NCI-H510A (cell line): ENCODE measurements around the gene NLGN3.
"Not testable (repeated sequence)": the region's sequence is repeated elsewhere in the genome, so short reads cannot be mapped to it uniquely, and the experiment has no call there.

ENCODE experiments used
- DNase-seq: peaks from one replicate; lab custom pipeline; 2025; lab: John Stamatoyannopoulos, UW

Gene NLGN3

DNA sequence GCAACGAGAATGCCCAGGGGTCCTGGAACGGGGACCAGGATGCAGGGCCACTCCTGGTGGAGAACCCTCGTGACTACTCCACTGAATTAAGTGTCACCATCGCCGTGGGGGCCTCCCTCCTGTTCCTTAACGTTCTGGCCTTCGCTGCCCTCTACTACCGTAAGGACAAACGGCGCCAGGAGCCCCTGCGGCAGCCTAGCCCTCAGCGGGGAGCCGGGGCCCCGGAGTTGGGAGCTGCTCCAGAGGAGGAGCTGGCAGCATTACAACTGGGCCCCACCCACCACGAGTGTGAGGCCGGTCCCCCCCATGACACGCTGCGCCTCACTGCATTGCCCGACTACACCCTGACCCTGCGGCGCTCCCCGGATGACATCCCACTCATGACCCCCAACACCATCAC lies 24.9 kb downstream of the NLGN3 start:
- no peak for DNase-seq

DNA sequence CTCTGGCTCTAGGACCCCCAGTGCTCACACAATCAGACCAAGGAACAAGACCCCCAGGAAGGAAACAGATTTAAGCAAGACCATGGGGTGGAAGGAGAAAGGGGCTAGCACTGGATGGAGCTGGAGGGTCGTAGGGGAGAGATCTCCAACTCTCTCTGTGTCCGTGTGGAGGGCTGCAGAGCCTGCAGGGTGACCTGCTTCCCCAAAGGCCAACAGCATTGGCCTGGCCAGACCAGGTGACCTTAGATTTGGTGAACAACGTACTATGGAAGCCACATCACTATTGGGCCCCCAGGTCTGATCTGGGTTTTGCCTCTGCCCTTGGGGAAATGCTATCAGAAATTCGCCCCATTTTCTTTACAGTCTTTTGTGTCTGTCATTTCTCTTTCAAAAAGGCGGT lies 26.0 kb downstream of the NLGN3 start:
- DNase-seq: no peak

DNA sequence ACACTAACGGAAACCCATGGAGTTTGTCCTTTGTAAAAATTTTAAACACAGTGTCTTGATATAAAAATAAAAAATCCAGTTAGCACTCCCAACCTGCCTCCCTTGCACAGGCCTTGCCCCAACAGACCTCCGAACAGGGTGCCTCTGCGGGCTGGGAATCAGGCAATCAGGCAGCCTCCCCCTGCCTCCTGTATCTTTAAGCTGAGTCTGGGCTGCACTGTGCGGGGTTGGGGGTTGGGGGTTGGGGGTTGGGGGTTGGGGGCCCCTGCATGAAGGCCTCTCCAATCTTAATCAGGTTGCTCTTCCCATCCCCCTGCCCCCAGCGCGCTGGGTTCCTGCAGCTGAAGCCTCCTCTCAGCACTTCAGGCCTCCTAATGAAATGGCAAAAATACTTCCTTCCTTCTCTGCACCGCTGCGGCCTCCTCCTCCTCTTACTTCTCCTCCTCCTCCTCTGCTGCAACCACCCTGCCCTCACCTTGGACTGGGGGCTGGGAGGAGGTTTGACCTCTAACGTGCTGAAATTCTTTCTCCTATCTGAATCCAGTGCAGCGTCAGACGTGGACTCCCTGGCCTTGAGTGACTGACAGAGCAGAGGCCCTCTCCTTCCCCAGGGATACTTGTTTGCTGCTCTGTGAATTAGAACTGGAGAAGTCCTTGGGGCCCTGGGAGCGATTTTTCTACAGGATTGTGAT lies 26.6 kb downstream of the NLGN3 start:
- DNase-seq: no peak

DNA sequence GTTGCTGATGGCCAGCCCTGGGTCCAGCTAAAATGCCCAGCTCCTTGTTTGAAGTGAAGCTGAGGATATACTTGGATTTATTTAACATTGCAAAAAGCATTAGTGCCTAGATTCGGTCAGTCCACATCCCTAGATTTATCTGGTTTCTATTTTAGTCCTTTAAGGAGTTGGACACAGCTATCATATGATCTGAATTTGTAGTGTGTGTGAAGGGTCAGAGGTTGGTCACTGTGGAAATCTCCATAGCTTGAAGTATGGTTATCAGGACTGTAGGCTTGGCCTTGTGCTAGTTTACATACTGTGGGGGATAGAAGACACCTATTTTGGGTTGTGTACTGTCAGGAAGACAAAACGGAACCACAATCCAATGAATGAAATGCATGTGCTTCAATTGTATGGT lies 28.8 kb downstream of the NLGN3 start:
- DNase-seq: no peak

DNA sequence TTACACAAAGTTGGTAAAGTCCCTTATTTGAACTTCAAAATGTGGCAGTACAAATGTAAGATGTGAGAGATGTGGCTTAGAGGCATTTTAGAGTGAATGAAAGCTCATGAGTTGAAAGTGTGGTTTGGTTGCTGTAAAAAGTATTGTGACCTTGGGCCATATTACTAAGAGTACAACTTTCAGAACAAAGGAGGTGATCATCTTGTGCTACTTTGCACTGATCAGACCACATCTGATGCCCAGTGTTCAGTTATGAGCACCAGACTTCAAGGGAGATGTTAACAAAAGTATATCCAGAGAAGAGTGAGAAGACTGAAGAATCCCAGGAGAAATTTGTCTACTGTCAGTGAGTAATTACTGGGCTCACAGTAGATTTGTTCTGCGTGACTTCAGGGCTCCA lies 30.2 kb downstream of the NLGN3 start:
- no peak for DNase-seq

DNA sequence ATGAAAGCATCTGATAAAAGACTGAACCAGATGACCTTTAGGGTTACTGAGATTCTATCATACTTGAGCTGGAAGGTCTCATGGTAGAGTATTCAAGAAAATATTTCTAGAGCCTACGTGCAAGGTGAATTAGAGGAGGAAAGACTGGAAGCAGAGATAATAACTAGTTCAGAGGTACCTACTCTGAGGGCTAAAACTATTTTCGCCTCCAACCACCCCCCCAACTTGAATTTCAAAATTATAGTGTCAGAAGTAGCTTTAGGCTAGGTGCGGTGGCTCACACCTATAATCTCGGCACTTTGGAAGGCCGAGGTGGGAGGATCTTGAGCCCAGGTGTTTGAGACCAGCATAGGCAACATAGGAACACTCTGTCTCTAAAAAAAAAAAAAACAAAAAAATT lies 30.9 kb downstream of the NLGN3 start:
- no peak for DNase-seq

DNA sequence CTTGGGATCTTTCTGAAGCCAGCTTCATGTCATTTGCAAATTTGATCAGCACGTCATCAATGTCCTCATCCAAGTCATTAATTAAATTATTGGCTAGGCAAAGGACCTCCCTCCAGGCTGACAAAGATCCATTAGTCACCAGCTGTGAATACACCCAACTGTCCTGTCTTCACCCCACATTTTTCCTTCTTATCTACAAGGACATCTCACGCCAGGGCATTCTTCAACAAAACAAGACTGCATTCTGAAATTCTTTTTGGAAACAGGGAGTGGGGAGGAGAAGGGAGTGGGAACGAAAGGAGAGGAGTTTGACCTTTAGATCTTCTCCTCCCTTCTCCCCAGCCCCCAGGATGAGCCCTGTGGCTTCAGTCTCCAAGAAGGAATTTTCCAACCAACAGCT lies 32.7 kb downstream of the NLGN3 start:
- no peak for DNase-seq

DNA sequence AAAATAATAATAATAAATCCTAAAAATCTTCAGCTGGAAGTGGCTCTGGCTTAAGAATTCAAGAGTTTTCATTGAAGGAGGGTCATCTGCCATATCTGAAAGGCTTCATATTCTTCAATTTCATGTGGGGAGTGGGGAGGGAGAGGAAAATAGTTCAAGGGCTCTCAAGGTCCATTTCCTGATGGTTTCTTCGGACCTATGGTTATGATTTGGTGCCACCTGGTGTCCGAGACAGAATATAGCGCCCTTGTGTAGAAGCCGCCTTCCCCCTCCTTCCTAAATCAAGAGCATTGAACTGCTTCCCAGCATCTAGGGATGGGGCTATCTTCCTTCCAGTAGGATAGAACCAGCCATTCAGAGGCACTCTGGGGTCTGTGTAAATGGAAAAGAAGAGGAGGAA lies 34.3 kb downstream of the NLGN3 start:
- peak; percentile 20 for DNase-seq

DNA sequence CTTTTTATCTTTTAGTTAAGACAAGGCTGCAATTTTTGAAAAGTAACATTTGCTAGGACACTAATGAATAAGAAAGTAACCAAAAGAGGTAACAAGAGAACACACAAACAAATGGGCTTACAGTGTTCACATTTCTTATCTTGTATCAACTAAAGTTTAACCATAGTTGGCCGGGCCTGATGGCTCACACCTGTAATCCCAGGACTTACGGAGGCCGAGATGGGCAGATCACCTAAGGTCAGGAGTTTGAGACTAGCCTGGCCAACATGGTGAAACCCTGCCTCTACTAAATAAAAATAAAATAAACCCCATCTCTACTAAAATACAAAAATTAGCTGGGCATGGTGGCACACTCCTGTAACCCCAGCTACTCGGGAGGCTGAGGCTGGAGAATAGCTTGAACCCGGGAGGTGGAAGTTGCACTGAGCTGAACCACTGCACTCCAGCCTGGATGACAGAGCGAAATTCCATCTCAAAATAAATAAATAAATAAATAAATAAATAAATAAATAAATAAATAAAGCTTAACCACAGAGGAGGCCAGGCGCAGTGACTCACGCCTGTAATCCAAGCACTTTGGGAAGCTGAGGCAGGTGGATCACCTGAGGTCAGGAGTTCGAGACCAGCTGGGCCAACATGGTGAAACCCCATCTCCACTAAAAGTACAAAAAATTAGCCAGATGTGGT lies 36.1 kb downstream of the NLGN3 start:
- DNase-seq: not testable (repeated sequence)

DNA sequence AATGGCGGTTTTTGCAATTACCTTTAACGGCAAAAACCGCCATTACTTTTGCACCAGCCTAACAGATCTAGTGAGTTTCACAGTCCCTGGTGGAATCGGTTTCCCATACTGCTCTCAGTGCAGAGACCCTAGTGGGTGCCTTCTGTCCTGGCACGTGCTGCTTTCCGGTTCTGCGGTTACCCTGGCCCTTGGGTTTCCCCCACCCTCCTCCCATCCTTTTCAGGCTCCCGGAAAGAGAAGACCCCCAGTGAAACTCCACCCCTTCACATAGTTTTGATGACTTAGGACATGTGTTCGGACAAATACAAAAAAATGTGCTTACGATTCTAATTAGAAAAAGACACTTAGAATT lies 36.9 kb downstream of the NLGN3 start:
- no peak for DNase-seq

DNA sequence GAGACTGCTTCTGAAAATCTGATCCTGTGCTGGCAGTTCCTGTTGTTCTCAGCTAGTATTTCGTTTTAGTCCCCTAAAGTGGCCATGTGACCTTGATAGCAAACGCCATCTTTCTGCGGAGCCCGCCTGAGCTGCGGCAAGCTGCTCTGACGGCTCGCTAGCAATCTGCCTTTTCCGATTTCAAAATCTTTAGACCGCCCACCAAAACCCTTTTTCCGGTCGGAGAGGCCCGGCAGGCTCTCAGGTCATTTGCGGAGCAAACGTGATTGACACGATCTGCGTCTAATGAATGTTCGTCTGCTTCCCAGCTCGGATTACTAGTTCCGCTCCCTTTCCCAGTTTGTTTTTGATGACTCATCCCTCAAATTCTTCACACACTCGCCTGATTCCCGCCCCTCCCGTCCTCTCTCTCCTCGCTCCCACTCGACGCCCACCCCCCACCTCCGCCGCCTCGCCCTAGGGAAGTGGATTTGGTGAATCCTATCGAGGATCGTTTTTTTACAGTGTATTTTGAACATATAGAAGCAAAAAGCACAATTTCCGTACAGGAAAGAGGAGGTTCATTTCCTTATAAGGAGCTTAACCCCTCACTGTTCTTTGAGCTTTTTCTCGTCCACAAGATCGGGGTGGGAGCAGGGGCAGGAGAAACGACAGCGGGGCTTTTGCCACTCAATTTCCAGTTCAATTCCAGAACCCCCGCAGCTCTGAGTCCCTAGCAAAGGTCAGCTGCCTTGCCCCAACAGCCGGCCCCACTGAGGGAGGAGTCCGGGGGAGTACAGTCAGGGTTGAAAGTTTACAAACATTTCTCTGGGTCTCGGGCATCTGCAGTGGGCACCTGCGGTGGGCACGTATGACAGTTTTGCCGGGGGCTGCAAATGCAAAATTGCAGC lies 37.5 kb downstream of the NLGN3 start:
- peak; percentile 40 for DNase-seq

DNA sequence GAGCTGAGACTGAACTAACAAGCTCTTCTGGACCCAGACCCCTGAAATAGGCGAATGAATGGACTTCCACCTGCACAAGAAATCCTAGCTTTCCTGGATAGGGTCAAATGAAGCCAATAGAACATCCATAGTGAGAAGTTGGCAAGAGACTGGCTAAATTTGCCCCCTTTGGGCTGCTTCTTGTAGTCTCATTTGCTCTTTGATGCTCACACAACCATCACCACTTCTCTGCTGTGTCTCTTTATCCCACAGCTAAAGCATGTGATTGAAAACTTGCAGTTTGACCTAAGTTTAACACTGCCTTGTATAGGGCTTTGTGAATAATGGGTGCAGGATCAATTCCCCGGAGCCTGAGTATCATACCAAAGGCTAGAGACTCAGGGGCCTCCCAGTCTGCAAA lies 38.2 kb downstream of the NLGN3 start:
- no peak for DNase-seq

DNA sequence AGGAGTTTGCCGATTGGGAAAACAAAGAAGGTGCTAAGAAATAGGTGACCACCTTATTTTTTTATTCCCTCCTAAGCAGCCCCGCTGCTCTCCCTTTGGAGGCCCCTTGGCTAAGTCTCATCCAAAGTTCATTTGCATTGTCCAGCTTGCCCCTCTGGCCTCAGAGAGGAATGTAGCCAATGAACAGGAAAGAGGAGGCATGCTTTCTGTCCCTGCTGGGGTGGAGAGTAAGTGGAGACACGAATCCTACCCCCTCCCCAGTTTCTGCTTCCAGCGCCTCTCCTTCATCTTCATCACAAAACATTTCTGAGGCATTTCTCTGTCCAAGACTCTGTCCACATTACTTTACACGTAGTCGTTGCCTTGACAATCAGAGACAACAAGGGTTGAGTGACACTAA lies 38.7 kb downstream of the NLGN3 start:
- no peak for DNase-seq

DNA sequence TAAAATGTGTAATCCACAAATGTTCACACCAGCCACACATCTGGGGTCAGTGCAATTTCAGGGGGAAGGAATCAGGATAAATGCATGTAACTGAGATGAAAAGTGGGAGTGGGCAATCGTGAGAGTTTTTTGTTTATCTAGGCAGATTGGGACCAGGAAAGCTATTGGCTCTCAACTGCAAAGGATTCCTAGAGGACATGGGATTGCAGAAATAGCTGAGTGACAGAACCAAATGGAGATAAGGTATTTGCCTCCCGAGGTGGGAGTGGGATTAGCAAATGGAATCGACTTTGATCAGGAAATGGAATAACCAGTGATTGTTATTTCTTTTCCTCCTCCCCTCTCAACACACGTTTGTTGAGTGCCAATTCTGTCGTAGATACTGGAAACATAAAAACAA lies 39.5 kb downstream of the NLGN3 start:
- no peak for DNase-seq

DNA sequence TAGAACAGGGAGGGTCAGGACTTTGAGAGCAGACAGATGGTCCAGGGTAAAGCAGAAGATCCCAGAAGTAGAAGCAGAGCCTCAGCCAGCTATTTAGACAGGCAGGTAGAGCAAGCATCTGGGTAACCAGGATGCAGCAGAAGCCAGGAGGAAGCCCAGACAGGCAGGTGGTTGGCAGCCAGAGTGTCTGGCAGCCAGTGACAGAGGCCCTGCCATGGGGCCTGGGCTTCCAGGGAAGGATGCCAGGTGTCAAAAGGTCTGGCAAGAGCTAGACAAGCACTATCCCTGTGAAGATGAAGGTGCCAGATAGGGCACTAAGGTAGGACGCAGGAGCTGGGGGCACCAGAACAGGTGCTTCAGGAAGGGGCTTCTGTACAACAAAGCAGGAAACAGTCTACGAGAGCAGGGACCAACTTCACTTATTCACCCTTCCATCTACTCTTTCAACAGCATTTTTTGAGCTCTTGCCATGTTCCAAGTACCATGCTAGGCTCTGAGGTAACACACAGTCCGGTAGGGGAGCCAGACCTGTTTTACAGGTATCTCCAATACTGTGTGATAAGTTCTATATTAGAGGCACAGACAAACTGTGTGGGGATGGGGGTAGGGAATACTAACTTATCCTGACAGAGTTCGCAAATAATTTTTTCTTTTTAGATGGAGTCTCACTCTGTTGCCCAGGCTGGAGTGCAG lies 40.3 kb downstream of the NLGN3 start:
- DNase-seq: peak; percentile 25

DNA sequence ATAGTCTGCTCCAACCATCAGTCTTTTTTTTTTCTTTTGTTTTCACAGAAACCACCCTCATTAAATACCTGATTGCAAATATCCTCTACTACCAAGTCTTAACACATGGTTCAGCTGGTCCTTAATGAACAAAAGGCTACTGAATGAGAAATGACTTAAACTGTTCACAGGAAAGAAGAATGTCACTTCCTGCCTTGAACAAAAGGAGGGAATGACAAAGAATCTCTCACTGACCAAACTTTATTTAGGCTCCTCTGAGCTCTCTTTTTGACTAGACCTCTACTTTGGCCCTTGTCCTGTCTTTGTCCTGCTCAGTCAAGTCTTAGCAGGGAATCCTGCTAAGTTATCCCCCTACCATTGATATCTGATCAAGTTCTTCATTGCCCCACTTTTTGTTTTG lies 46.6 kb downstream of the NLGN3 start:
- DNase-seq: no peak

DNA sequence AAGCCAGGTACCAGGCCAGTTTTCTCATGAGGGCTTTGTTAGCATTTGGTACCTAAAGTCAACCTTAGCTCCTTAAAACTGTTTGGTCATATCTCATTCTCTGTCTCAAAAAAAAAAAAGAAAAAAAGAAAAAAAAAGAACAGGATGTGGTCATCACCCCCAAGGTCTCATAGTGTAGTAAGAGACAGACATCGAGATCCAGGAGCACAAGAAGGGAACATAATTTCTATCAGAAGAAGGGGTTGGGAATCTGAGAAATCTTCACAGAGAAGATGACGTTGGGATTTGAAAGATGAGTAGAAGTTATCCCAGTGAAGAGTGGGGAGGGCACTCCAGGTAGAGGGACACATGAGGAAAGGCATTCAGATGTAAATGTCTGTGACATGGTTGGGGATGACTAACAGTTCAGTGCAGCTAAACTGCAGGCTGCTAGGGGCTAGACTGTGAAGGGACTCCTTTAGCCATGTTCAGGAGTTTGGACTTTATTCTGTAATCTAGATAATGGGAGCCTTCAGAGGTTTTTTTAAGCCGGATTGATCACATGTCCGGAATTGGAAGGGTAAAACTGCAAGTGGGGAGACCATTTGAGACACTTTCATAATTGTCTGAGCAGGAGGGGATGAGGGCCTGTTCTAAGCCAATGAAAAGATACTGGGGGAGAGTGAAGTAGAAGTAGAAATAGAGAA lies 51.5 kb downstream of the NLGN3 start:
- no peak for DNase-seq

DNA sequence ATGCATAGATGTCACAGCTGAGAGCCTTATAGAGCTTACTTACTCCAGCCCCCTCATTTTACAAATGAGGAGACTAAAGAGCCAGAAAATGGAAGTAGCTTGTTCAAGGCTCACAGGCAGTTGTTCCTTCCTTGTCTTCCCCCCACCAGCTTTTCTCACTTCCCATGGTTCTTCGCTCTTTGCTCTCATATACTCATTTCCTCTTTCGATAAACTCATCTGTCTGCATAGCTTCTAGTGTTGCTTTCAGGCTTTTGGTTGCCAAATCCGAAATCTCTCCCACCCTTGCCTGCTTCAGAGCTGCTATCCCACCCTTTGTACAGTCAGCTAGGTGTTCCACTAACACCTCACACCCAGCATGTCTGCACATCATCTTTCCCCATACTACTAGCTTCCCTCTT lies 53.4 kb downstream of the NLGN3 start:
- DNase-seq: no peak

DNA sequence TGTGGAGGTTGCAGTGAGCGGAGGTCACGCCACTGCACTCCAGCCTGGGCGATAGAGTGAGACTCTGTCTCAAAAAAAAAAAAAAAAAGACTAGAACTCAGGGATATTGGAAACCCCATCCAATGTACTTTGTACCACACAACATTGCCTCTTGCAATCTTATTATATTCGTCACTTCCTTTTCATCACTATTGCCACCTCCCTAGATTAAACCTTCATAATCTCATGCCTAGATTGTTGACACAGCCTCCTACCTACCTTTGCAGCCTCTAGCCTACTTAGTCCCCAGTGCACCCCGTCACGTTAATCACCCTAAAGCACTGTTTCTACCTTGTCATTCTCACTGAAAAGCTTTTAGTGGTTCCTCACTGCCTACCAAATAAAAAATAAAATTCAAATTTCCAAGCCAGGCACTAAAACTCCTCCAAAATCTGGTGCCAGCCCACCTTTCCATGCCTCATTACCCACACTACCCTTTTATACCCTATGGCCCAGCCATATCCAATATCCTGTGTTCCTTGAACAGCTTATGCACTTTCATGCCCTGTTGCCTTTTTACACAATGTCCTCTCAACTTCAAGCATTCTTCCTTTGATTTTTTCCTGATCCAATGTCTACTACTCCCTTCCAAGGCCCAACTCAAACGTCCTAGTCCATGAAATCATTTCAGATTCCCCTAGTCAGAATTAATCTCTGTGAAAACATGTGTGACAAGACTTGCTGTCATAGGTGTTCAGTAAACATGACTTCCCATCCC lies 54.8 kb downstream of the NLGN3 start:
- no peak for DNase-seq

DNA sequence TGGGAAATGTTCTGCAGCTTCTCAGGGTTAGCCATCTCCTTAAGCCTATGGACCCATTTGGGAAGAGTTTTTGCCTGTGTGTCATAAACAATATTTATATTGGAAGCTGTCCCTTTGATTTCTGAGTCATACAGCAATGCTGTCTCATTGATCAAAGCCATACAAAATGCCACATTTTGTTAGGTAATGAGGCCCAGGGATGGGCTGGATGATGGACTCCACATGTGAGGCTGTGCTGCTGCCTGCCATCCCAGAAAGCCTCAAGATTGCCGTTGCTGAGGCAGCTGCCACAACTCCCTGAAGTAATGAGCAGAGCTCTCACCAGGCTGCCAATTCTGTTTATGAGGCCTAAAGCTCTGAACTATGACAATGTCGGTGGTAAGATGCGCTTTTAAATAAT lies 66.2 kb downstream of the NLGN3 start:
- no peak for DNase-seq

DNA sequence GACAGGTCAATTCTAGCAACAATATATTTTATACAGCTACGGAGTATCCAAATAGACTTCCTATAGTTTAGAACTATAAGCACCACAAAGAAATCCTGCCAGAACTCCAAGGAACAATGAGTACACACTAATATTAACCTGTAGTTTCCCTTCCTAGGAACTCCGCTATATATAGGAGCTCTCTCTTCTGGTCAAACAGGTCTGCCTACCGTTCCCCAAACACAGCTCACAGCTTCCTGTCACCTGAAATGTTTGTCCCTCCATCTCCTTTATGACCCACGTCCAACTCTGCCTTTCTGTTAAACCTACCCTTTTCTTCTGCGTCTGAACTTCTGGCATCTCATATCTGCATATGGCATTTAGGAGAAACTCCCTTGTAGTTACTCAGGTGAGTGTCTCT lies 67.9 kb downstream of the NLGN3 start:
- DNase-seq: no peak
